GM18519 (cell line): Measurements from ENCODE around the gene SRA1.
"Not testable (repeated sequence)": the region's sequence is repeated elsewhere in the genome, so short reads cannot be mapped to it uniquely, and the experiment has no call there.

Experiments used
- ATAC-seq: cut with Tn5 transposase; IDR thresholded peaks from one replicate; pipeline ENCODE4 v1.9.1; 2021; ENCODE audit warnings: mild to moderate bottlenecking, moderate library complexity; ENCODE audit not compliant: unreplicated experiment, low FRiP score

The SRA1 gene

GRCh38 chr5:140557136-140557805 lies at the start of gene SRA1:
Gene SRA1 (minus strand): TSS chr5:140557473. CDS start chr5:140557452, 21 bp downstream.
- peak; percentile 93 for ATAC-seq

GRCh38 chr5:140607031-140607430 lies 49.8 kb upstream of the SRA1 start:
- no peak for ATAC-seq

- no peak for ATAC-seq
These were observed 48.6 kb upstream of the SRA1 start for GRCh38 chr5:140605879-140606278.

GRCh38 chr5:140603734-140604133 lies 46.5 kb upstream of the SRA1 start:
- ATAC-seq, result no peak

- ATAC-seq, result not testable (repeated sequence)
These were observed 46.1 kb upstream of the SRA1 start for GRCh38 chr5:140603446-140603698.

- no peak for ATAC-seq
These were observed 44.9 kb upstream of the SRA1 start for GRCh38 chr5:140602147-140602546.

GRCh38 chr5:140600096-140600495 lies 42.8 kb upstream of the SRA1 start:
- ATAC-seq, result no peak

- no peak for ATAC-seq
These were observed 41.6 kb upstream of the SRA1 start for GRCh38 chr5:140598836-140599235.

- ATAC-seq, result no peak
These were observed 39.1 kb upstream of the SRA1 start for GRCh38 chr5:140596321-140596741.

- no peak for ATAC-seq
These were observed 38.4 kb upstream of the SRA1 start for GRCh38 chr5:140595538-140596300.

- ATAC-seq, result no peak
These were observed 36.9 kb upstream of the SRA1 start for GRCh38 chr5:140594169-140594568.

- not testable (repeated sequence) for ATAC-seq
These were observed 35.8 kb upstream of the SRA1 start for GRCh38 chr5:140593070-140593469.

- no peak for ATAC-seq
These were observed 34.6 kb upstream of the SRA1 start for GRCh38 chr5:140591747-140592372.

GRCh38 chr5:140590861-140591260 lies 33.6 kb upstream of the SRA1 start:
- ATAC-seq, result no peak

GRCh38 chr5:140588311-140589070 lies 31.2 kb upstream of the SRA1 start:
- ATAC-seq, result no peak

- no peak for ATAC-seq
These were observed 30.2 kb upstream of the SRA1 start for GRCh38 chr5:140587495-140587894.

GRCh38 chr5:140579188-140579747 lies 22.0 kb upstream of the SRA1 start:
- ATAC-seq, result not testable (repeated sequence)

GRCh38 chr5:140576776-140577201 lies 19.5 kb upstream of the SRA1 start:
- no peak for ATAC-seq

GRCh38 chr5:140575309-140575708 lies 18.0 kb upstream of the SRA1 start:
- ATAC-seq, result no peak

- no peak for ATAC-seq
These were observed 16.9 kb upstream of the SRA1 start for GRCh38 chr5:140574165-140574564.

- ATAC-seq, result no peak
These were observed 16.4 kb upstream of the SRA1 start for GRCh38 chr5:140573683-140574082.
